ENCODE results near the gene HSPA12B. TPM values are rescaled to one million over a fixed set of nuclear protein-coding genes. Genes with fewer than 3 reads are reported as not detected.

The HSPA12B gene
- total RNA-seq, 4 donors from 2014 or later, result 7.3 to 19.4 (median 13.1) TPM

GRCh38 chr20:3697588-3698305 lies 34.7 kb upstream of the HSPA12B start:
- no peaks in the 10 kb centered on the region for H3K4me1 ChIP-seq
- H3K4me3 ChIP-seq (replicated peaks in 1 of 3), result no peak overlapping the region
- H3K9me3 ChIP-seq, result no peaks in the 10 kb centered on the region
- no peak overlapping the region for H3K27ac ChIP-seq
- no peak for DNase-seq
- WGBS, 2 donors, result 81 to 83% methylated on average over 6 to 9 of the region's 18 CpGs
- no peaks in the 10 kb centered on the region for H3K36me3 ChIP-seq
- H3K27me3 ChIP-seq, result no peaks in the 10 kb centered on the region
- TF ChIP-seq POLR2A (IDR thresholded peaks at IDR 0.05) (no peak), CTCF (IDR thresholded peaks at IDR 0.05) (no peak)
- intact Hi-C loops (cut with DNase I), result no loop called here

DNA sequence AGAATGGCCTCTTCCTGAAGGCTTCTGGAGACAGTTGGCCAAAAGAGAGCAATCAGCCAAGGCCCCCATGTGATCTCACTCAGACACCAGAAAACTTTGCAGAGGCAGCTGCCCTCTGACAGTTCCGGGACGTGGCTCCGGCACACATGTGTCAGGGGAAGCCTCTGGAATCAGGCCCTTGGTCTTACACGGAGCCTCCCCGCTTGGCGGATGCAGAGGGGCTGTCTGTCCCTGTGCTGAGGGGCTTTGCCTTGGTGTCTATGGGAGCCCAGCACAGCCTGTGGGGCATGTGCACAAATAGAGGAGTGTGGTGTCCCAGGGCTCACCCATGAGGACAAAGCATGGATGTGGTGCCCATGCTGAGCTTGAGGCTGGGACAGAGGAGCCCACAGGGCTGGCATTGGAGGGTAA lies 33.9 kb upstream of the HSPA12B start:
- TF ChIP-seq CTCF (IDR thresholded peaks at IDR 0.05) (no peak), POLR2A (IDR thresholded peaks at IDR 0.05) (no peak)
- WGBS, 2 donors, result 76 to 83% methylated on average over 2 to 3 of the region's 6 CpGs
- Histone ChIP-seq H3K4me1 (no peaks in the 10 kb centered on the region), H3K4me3 (replicated peaks in 1 of 3) (no peak overlapping the region), H3K27ac (no peak overlapping the region), H3K36me3 (no peaks in the 10 kb centered on the region), H3K27me3 (no peaks in the 10 kb centered on the region), H3K9me3 (no peaks in the 10 kb centered on the region)
- intact Hi-C loops (cut with DNase I), result no loop called here
- DNase-seq, result no peak

DNA sequence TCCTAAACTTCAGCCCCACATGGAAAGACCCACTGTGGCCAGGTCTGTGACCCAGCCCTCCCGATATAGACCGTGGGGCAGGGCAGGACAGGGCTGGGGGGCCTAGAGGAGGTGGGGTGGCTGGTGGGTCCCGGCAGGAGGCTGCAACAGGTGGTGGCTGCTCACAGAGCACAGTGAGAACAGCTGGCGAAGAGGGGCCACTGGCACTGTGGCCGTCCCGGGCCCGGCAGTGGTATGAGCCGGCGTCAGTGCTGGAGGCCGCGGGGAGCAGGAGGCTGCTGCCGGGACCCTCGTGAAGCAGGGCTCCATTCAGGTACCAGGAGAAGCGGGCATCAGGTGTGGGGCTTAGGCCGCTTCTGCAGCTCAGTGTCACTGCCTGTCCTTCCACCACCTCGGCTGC lies 33.4 kb upstream of the HSPA12B start:
- Histone ChIP-seq H3K9me3 (no peaks in the 10 kb centered on the region), H3K4me1 (no peaks in the 10 kb centered on the region), H3K27me3 (no peaks in the 10 kb centered on the region), H3K27ac (no peak overlapping the region), H3K36me3 (no peaks in the 10 kb centered on the region), H3K4me3 (replicated peaks in 1 of 3) (no peak overlapping the region)
- 89 to 91% methylated on average over 15 to 16 of the region's 16 CpGs for WGBS, 2 donors
- no peak for DNase-seq
- intact Hi-C loops (cut with DNase I), result no loop called here
- TF ChIP-seq CTCF (IDR thresholded peaks at IDR 0.05), result no peak
- no peak for TF ChIP-seq POLR2A (IDR thresholded peaks at IDR 0.05)

GRCh38 chr20:3701061-3701998 lies 31.2 kb upstream of the HSPA12B start:
- intact Hi-C loops (cut with DNase I), result no loop called here
- Histone ChIP-seq H3K27ac (no peak overlapping the region), H3K36me3 (no peaks in the 10 kb centered on the region), H3K4me1 (no peaks in the 10 kb centered on the region), H3K9me3 (no peaks in the 10 kb centered on the region), H3K27me3 (no peaks in the 10 kb centered on the region), H3K4me3 (replicated peaks in 1 of 3) (no peak overlapping the region)
- DNase-seq, result no peak
- TF ChIP-seq CTCF (IDR thresholded peaks at IDR 0.05) (no peak), POLR2A (IDR thresholded peaks at IDR 0.05) (no peak)
- 81 to 96% methylated on average over 4 to 13 of the region's 13 CpGs for WGBS, 2 donors

Data from thyroid gland (tissue), 4 donors.